Stimulated activated naive CD4-positive, alpha-beta T cell (primary cell): ENCODE data around the gene NGEF.

Experiments
- DNase-seq, 6 experiments: peaks; one replicate each; lab custom pipeline; 2025; lab: John Stamatoyannopoulos, UW

NGEF gene

GRCh38 chr2:232833830-232834229 lies 179.2 kb downstream of the NGEF start:
- no peak for DNase-seq

- DNase-seq = no peak
Observed at GRCh38 chr2:232831496-232831895, 181.6 kb downstream of the NGEF start.

- no peak for DNase-seq
Observed at GRCh38 chr2:232829988-232830387, 183.1 kb downstream of the NGEF start.
